H9 (cell line): ENCODE data around the gene ERC2. TPM values are rescaled to one million over a fixed set of nuclear protein-coding genes. Genes with fewer than 3 reads are reported as not detected.

Source experiments
- DNase-seq: peaks from one replicate; pipeline ENCODE4 v3.0.0-alpha.2; 2017
- H2AFZ ChIP-seq: one replicate; pipeline ENCODE4 v1.6.1; 2013; ENCODE audit warnings: mild to moderate bottlenecking, low read length, control low read depth, moderate library complexity
- H2AK5ac ChIP-seq: 2 replicates; pipeline ENCODE4 v1.6.1; 2013; ENCODE audit warnings: low read length, control low read depth, mixed read lengths; ENCODE audit not compliant: insufficient read length
- H2BK120ac ChIP-seq: one replicate; pipeline ENCODE4 v1.6.1; 2013; ENCODE audit warnings: low read depth, mild to moderate bottlenecking, low read length, control low read depth, inconsistent platforms; ENCODE audit not compliant: poor library complexity, severe bottlenecking
- H2BK12ac ChIP-seq: 2 replicates; pipeline ENCODE4 v1.6.1; 2013; ENCODE audit warnings: low read length, control low read depth, mixed read lengths, low read depth; ENCODE audit not compliant: insufficient read length
- H2BK15ac ChIP-seq: 2 replicates; pipeline ENCODE4 v1.6.1; 2013; ENCODE audit warnings: low read depth, low read length, control low read depth
- H2BK20ac ChIP-seq: one replicate; pipeline ENCODE4 v1.6.1; 2013; ENCODE audit warnings: low read depth, mild to moderate bottlenecking, low read length, control low read depth, inconsistent platforms; ENCODE audit not compliant: poor library complexity, severe bottlenecking
- H2BK5ac ChIP-seq: 2 replicates; pipeline ENCODE4 v1.6.1; 2013; ENCODE audit warnings: low read length, control low read depth, mixed read lengths; ENCODE audit not compliant: insufficient read length
- H3K14ac ChIP-seq: 2 replicates; pipeline ENCODE4 v1.6.1; 2013; ENCODE audit warnings: low read length, control low read depth; ENCODE audit not compliant: insufficient read depth
- H3K18ac ChIP-seq: 2 replicates; pipeline ENCODE4 v1.6.1; 2013; ENCODE audit warnings: low read depth, mild to moderate bottlenecking, mixed read lengths, low read length, control low read depth; ENCODE audit not compliant: insufficient read length
- H3K23ac ChIP-seq: 2 replicates; pipeline ENCODE4 v1.6.1; 2013; ENCODE audit warnings: low read length, control low read depth, mixed read lengths, low read depth; ENCODE audit not compliant: insufficient read length
- H3K23me2 ChIP-seq: 2 replicates; pipeline ENCODE4 v1.6.1; 2013; ENCODE audit warnings: low read depth, mild to moderate bottlenecking, mixed read lengths, low read length, control low read depth; ENCODE audit not compliant: insufficient read length, poor library complexity, severe bottlenecking
- H3K27ac ChIP-seq: 2 replicates; pipeline ENCODE4 v1.5.1; 2013; ENCODE audit warnings: low read length, control low read depth, mixed read lengths, low read depth; ENCODE audit not compliant: insufficient read length
- H3K27me3 ChIP-seq: 2 replicates; pipeline ENCODE4 v1.6.1; 2013; ENCODE audit warnings: low read length, control low read depth, inconsistent platforms; ENCODE audit not compliant: insufficient read depth
- H3K4ac ChIP-seq: 2 replicates; pipeline ENCODE4 v1.6.1; 2013; ENCODE audit warnings: low read depth, mild to moderate bottlenecking, control low read depth, inconsistent platforms, low read length, moderate library complexity
- H3K4me1 ChIP-seq: 2 replicates; pipeline ENCODE4 v1.6.1; 2013; ENCODE audit warnings: low read length, control low read depth, inconsistent platforms; ENCODE audit not compliant: insufficient read depth
- H3K4me2 ChIP-seq: 2 replicates; pipeline ENCODE4 v1.6.1; 2013; ENCODE audit warnings: low read length, control low read depth, mixed read lengths; ENCODE audit not compliant: insufficient read length, insufficient read depth
- H3K56ac ChIP-seq: 2 replicates; pipeline ENCODE4 v1.6.1; 2013; ENCODE audit warnings: low read depth, mild to moderate bottlenecking, mixed read lengths, low read length, control low read depth; ENCODE audit not compliant: insufficient read length
- H3K79me1 ChIP-seq: 2 replicates; pipeline ENCODE4 v1.6.1; 2013; ENCODE audit warnings: low read depth, mild to moderate bottlenecking, moderate library complexity, low read length, control low read depth, inconsistent platforms; ENCODE audit not compliant: insufficient read depth, poor library complexity, severe bottlenecking
- H3K79me2 ChIP-seq: 2 replicates; pipeline ENCODE4 v1.6.1; 2013; ENCODE audit warnings: low read length, control low read depth, inconsistent platforms; ENCODE audit not compliant: insufficient read depth
- H3K9ac ChIP-seq: 2 replicates; pipeline ENCODE4 v1.6.1; 2013; ENCODE audit warnings: low read length, control low read depth, mixed read lengths; ENCODE audit not compliant: insufficient read length; ENCODE audit errors: extremely low read depth
- H3K9me3 ChIP-seq: one replicate; pipeline ENCODE4 v1.6.1; 2013; ENCODE audit warnings: low read depth, low read length, inconsistent platforms; ENCODE audit not compliant: control insufficient read depth
- H3T11ph ChIP-seq: one replicate; pipeline ENCODE4 v1.6.1; 2013; ENCODE audit warnings: mild to moderate bottlenecking, low read length, control low read depth, inconsistent platforms
- H4K20me1 ChIP-seq: one replicate; pipeline ENCODE4 v1.6.1; 2013; ENCODE audit not compliant: control insufficient read depth, insufficient read length, insufficient read depth
- H4K5ac ChIP-seq: 2 replicates; pipeline ENCODE4 v1.6.1; 2013; ENCODE audit warnings: low read depth, mild to moderate bottlenecking, mixed read lengths, low read length, control low read depth; ENCODE audit not compliant: insufficient read length
- H4K8ac ChIP-seq: replicated peaks from 2 replicates; pipeline ENCODE4 v1.6.1; 2013; ENCODE audit warnings: low read length, control low read depth, mixed read lengths, low read depth; ENCODE audit not compliant: insufficient read length
- H4K91ac ChIP-seq: 2 replicates; pipeline ENCODE4 v1.6.1; 2013; ENCODE audit warnings: low read depth, mild to moderate bottlenecking, moderate library complexity, mixed read lengths, low read length, control low read depth; ENCODE audit not compliant: insufficient read length
- H3K27ac Mint-ChIP-seq, 3 experiments: 2 replicates in 2 of 3; 3 replicates in 1 of 3; pipeline ENCODE4 v1.8.0; 2020 to 2021; ENCODE audit warnings: mixed read lengths in 3 of 3, mild to moderate bottlenecking in 1 of 3, moderate library complexity in 1 of 3
- H3K27me3 Mint-ChIP-seq: 2 replicates; pipeline ENCODE4 v1.8.0; 2021; ENCODE audit warnings: low read depth, mild to moderate bottlenecking, moderate library complexity, mixed read lengths
- H3K36me3 Mint-ChIP-seq, 3 experiments: 2 replicates in 2 of 3; 3 replicates in 1 of 3; pipeline ENCODE4 v1.8.0; 2020 to 2021; ENCODE audit warnings: low read depth in 3 of 3, mixed read lengths in 3 of 3; ENCODE audit not compliant: insufficient read depth in 1 of 3
- H3K4me1 Mint-ChIP-seq, 2 experiments: 2 replicates each; pipeline ENCODE4 v1.8.0; 2020; ENCODE audit warnings: mixed read lengths in 2 of 2
- H3K4me3 Mint-ChIP-seq, 2 experiments: 2 replicates in 1 of 2; 3 replicates in 1 of 2; pipeline ENCODE4 v1.8.0; 2020 to 2021; ENCODE audit warnings: mild to moderate bottlenecking in 2 of 2, mixed read lengths in 2 of 2, moderate library complexity in 1 of 2
- H3K9me3 Mint-ChIP-seq, 2 experiments: 2 replicates in 1 of 2; 3 replicates in 1 of 2; pipeline ENCODE4 v1.8.0; 2020; ENCODE audit warnings: mild to moderate bottlenecking in 2 of 2, mixed read lengths in 2 of 2, moderate library complexity in 1 of 2
- CTCF ChIP-seq: fragments of 200-600 bp; sonication (generic); conservative IDR thresholded peaks from 3 replicates; pipeline ENCODE4 v1.8.0; 2021; ENCODE audit warnings: antibody characterized with exemption, mild to moderate bottlenecking
- WGBS: extraction: QIAGEN DNeasy Blood & Tissue Kit; methylation state at CpG from one replicate; pipeline ENCODE4 v1.1.7; 2013; ENCODE audit warnings: missing lambda C conversion rate, low lambda C conversion rate, mixed read lengths; ENCODE audit not compliant: insufficient read length; ENCODE audit errors: extremely low coverage; 5-methylcytosine and 5-hydroxymethylcytosine counted together
- total RNA-seq: library from RNA; stranded (reverse); gene quantifications from 2 replicates; pipeline ENCODE4 v1.2.1, GENCODE V29; 2021

The ERC2 gene
- total RNA-seq, 1 experiment from 2014 or later, result 15.4 TPM

DNA sequence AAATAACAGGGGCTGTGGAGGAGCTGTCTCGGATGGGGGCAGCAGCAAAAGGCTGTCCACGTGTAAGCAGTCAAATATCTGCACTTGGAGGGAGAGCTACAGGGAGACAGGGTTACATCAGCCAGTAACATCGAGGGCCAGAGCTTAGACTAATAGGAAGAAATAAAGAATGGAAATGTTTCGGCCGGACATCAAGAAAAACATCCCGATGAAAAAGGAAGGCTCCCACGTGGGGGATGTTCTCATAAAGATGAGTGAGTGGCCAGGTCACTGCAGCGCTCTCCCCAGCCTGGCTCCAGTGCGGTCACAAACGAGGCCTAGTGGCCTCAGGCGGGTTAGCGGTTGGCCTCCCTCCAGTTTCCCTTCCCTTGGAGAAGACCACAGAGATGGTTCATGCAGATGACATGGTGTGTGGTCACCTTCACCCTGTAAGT lies 925.1 kb downstream of the ERC2 start:
- TF ChIP-seq CTCF, result no peak
- no peak overlapping the region for H2BK12ac ChIP-seq
- H3K4me2 ChIP-seq, result no peak overlapping the region
- H4K91ac ChIP-seq, result no peak overlapping the region
- no CpG with 5 or more reads among the region's 12 CpGs for WGBS
- no peak for DNase-seq
- peaks cover 14% of the 10 kb centered on the region for H3K4me1 ChIP-seq
- H2BK5ac ChIP-seq, result no peak overlapping the region
- no peaks in the 10 kb centered on the region for H4K20me1 ChIP-seq
- no peak overlapping the region for H3K56ac ChIP-seq
- peaks cover 57 to 61% of the 10 kb centered on the region in 2 experiments for H3K4me1 Mint-ChIP-seq
- H3K4me3 Mint-ChIP-seq, result no peak overlapping the region
- no peaks in the 10 kb centered on the region for H3K79me1 ChIP-seq
- no peak overlapping the region for H2BK20ac ChIP-seq
- H2AK5ac ChIP-seq, result no peak overlapping the region
- H3K27me3 ChIP-seq, result no peaks in the 10 kb centered on the region
- no peaks in the 10 kb centered on the region for H3K9me3 ChIP-seq
- H4K8ac ChIP-seq, result no peak overlapping the region
- H2AFZ ChIP-seq, result no peak overlapping the region
- H3K36me3 Mint-ChIP-seq, result peaks cover 0 to 3% (median 2%) of the 10 kb centered on the region in 3 experiments; a peak in 2 of 7 replicates
- H3K27ac Mint-ChIP-seq, result no peak overlapping the region
- H3K18ac ChIP-seq, result no peak overlapping the region
- no peaks in the 10 kb centered on the region for H3K23me2 ChIP-seq
- no peak overlapping the region for H3K23ac ChIP-seq
- H4K5ac ChIP-seq, result no peak overlapping the region
- peaks cover 5% of the 10 kb centered on the region; the same call in 1 of the 2 replicates for H3K27me3 Mint-ChIP-seq
- no peak overlapping the region for H3K14ac ChIP-seq
- no peak overlapping the region for H2BK120ac ChIP-seq
- H3K4ac ChIP-seq, result no peak overlapping the region
- H3T11ph ChIP-seq, result no peak overlapping the region
- no peak overlapping the region for H3K27ac ChIP-seq
- H3K79me2 ChIP-seq, result peaks cover 2% of the 10 kb centered on the region; the same call in 1 of the 2 replicates
- no peak overlapping the region for H2BK15ac ChIP-seq
- H3K9me3 Mint-ChIP-seq, result no peaks in the 10 kb centered on the region
- H3K9ac ChIP-seq, result no peak overlapping the region
